ENCODE results near the gene ADAMTSL2.

The ADAMTSL2 gene

DNA sequence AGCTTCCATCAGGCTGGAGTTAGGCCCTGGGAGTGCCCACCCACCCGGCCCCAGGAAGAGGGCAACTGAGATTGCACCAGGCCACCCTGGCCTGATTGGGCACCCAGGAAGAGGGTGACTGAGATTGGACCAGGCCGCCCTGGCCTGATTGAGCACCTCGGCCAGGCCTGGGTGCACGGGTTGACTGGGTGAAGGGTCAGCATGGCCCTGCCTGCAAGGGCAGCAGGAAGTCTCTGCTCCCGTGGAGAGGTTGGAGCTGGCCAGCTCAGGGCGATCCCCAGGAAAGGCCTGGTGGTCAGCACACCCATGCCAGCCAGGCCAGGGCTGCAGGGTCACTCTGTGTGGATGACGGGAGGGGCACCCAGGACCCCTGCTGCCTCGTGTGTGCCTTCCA is 11.8 kb downstream of the ADAMTSL2 start:
- no peaks in the 10 kb centered on the region for H3K4me1 Mint-ChIP-seq
- H3K9me3 Mint-ChIP-seq: no peaks in the 10 kb centered on the region
- H3K27ac Mint-ChIP-seq: no peak overlapping the region
- ATAC-seq (no peak), DNase-seq (no peak)
- H3K4me3 Mint-ChIP-seq: no peak overlapping the region
- no peaks in the 10 kb centered on the region for H3K36me3 Mint-ChIP-seq (ENCODE audit: low read depth)
- H3K27me3 Mint-ChIP-seq: no peaks in the 10 kb centered on the region

GRCh38 chr9:133547116-133547515 is 12.6 kb downstream of the ADAMTSL2 start:
- peak overlapping the region; percentile 12 for H3K27ac Mint-ChIP-seq
- no peak overlapping the region for H3K4me3 Mint-ChIP-seq
- H3K36me3 Mint-ChIP-seq (ENCODE audit: low read depth): no peaks in the 10 kb centered on the region
- H3K4me1 Mint-ChIP-seq: no peaks in the 10 kb centered on the region
- no peaks in the 10 kb centered on the region for H3K9me3 Mint-ChIP-seq
- H3K27me3 Mint-ChIP-seq: no peaks in the 10 kb centered on the region
- no peak for ATAC-seq
- no peak for DNase-seq

GRCh38 chr9:133551446-133551845 is 16.9 kb downstream of the ADAMTSL2 start:
- ATAC-seq: no peak
- H3K4me3 Mint-ChIP-seq: no peak overlapping the region
- no peaks in the 10 kb centered on the region for H3K27me3 Mint-ChIP-seq
- no peak overlapping the region for H3K27ac Mint-ChIP-seq
- no peaks in the 10 kb centered on the region for H3K9me3 Mint-ChIP-seq
- DNase-seq: no peak
- no peaks in the 10 kb centered on the region for H3K4me1 Mint-ChIP-seq
- H3K36me3 Mint-ChIP-seq (ENCODE audit: low read depth): no peaks in the 10 kb centered on the region

DNA sequence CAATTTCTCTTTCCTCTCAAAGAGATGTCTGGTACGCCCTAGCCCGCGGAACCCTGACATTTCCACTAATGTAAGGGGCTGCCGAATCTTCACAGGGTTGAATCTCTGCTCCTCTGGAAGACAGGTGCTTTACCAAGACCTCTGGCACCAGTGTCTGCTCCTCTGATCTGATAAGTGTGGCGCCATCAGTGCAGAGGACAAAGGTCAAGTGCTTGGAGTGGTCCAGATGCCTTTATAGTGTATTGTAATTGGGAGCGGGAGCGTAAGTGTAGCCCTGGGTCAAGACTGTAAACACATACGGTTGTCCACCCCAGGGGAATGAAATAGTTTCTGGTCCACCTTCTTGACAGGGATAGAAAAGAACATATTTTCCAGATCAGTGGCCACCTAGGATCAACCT is 17.7 kb downstream of the ADAMTSL2 start:
- H3K4me3 Mint-ChIP-seq: no peak overlapping the region
- H3K27me3 Mint-ChIP-seq: no peaks in the 10 kb centered on the region
- DNase-seq (no peak), ATAC-seq (no peak)
- no peaks in the 10 kb centered on the region for H3K36me3 Mint-ChIP-seq (ENCODE audit: low read depth)
- no peaks in the 10 kb centered on the region for H3K9me3 Mint-ChIP-seq
- H3K27ac Mint-ChIP-seq: no peak overlapping the region
- no peaks in the 10 kb centered on the region for H3K4me1 Mint-ChIP-seq

- Mint-ChIP-seq H3K4me1 (peaks cover 8% of the 10 kb centered on the region), H3K9me3 (no peaks in the 10 kb centered on the region)
- no peak for ATAC-seq
These were observed 18.6 kb downstream of the ADAMTSL2 start for GRCh38 chr9:133553123-133553522.

GRCh38 chr9:133553973-133554713 is 19.6 kb downstream of the ADAMTSL2 start:
- no peaks in the 10 kb centered on the region for H3K36me3 Mint-ChIP-seq (ENCODE audit: low read depth)
- no peak for DNase-seq
- ATAC-seq: no peak
- peaks cover 5% of the 10 kb centered on the region for H3K27me3 Mint-ChIP-seq
- no peak overlapping the region for H3K4me3 Mint-ChIP-seq
- peaks cover 18% of the 10 kb centered on the region for H3K4me1 Mint-ChIP-seq
- H3K9me3 Mint-ChIP-seq: no peaks in the 10 kb centered on the region
- H3K27ac Mint-ChIP-seq: no peak overlapping the region

More at GRCh38 chr9:133553123-133553522, 18.6 kb downstream of the ADAMTSL2 start:
- Mint-ChIP-seq H3K27me3 (peaks cover 4% of the 10 kb centered on the region), H3K36me3 (ENCODE audit: low read depth) (no peaks in the 10 kb centered on the region), H3K4me3 (no peak overlapping the region), H3K27ac (no peak overlapping the region)
- DNase-seq: no peak

GRCh38 chr9:133554729-133555128 is 20.2 kb downstream of the ADAMTSL2 start:
- H3K36me3 Mint-ChIP-seq (ENCODE audit: low read depth): no peaks in the 10 kb centered on the region
- no peak for DNase-seq
- H3K27ac Mint-ChIP-seq: no peak overlapping the region
- H3K9me3 Mint-ChIP-seq: no peaks in the 10 kb centered on the region
- no peak for ATAC-seq
- H3K4me3 Mint-ChIP-seq: no peak overlapping the region
- H3K27me3 Mint-ChIP-seq: peaks cover 7% of the 10 kb centered on the region
- peaks cover 20% of the 10 kb centered on the region for H3K4me1 Mint-ChIP-seq

DNA sequence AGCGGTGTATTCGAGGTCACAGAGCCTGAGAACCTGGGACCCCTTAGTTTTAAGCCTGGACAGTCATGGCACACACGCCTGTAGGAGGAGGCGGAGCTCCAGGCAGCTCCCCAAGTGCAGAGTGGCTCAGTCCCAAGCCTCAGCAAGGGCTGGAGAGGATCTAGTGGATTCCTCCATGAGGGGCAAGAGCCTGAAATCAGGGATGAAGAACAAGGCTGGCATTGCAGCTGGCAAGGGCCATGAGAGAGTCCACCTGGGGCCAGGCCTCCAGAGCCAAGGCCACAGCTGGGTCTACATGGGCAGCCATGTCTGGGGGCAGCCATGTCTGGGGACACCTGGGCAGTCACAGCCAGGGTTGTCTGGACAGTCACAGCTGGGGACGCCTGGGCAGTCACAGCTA is 21.9 kb downstream of the ADAMTSL2 start:
- Mint-ChIP-seq H3K4me1 (peaks cover 22% of the 10 kb centered on the region), H3K27ac (no peak overlapping the region), H3K27me3 (peaks cover 9% of the 10 kb centered on the region), H3K36me3 (ENCODE audit: low read depth) (no peaks in the 10 kb centered on the region), H3K4me3 (no peak overlapping the region), H3K9me3 (no peaks in the 10 kb centered on the region)
- DNase-seq: no peak
- no peak for ATAC-seq

GRCh38 chr9:133557581-133557980 is 23.1 kb downstream of the ADAMTSL2 start:
- Mint-ChIP-seq H3K4me3 (no peak overlapping the region), H3K36me3 (ENCODE audit: low read depth) (no peaks in the 10 kb centered on the region), H3K27ac (no peak overlapping the region), H3K27me3 (peaks cover 9% of the 10 kb centered on the region), H3K9me3 (no peaks in the 10 kb centered on the region), H3K4me1 (peaks cover 22% of the 10 kb centered on the region)
- ATAC-seq (no peak), DNase-seq (no peak)

- Mint-ChIP-seq H3K36me3 (ENCODE audit: low read depth) (no peaks in the 10 kb centered on the region), H3K4me1 (peaks cover 28% of the 10 kb centered on the region), H3K9me3 (no peaks in the 10 kb centered on the region), H3K27ac (peak overlapping the region; percentile 79), H3K4me3 (no peak overlapping the region), H3K27me3 (peaks cover 9% of the 10 kb centered on the region)
- DNase-seq (peak; percentile 45), ATAC-seq (peak; percentile 62)
These were observed 24.0 kb downstream of the ADAMTSL2 start for GRCh38 chr9:133558191-133559126.

- ATAC-seq: no peak
- Mint-ChIP-seq H3K4me3 (no peak overlapping the region), H3K27me3 (peaks cover 9% of the 10 kb centered on the region)
These were observed 25.8 kb downstream of the ADAMTSL2 start for GRCh38 chr9:133560311-133560710.

GRCh38 chr9:133560944-133561343 is 26.4 kb downstream of the ADAMTSL2 start:
- Mint-ChIP-seq H3K27ac (no peak overlapping the region), H3K36me3 (ENCODE audit: low read depth) (no peaks in the 10 kb centered on the region), H3K4me1 (peaks cover 29% of the 10 kb centered on the region), H3K4me3 (no peak overlapping the region), H3K27me3 (peaks cover 9% of the 10 kb centered on the region), H3K9me3 (no peaks in the 10 kb centered on the region)
- DNase-seq (no peak), ATAC-seq (no peak)

More at GRCh38 chr9:133560311-133560710, 25.8 kb downstream of the ADAMTSL2 start:
- Mint-ChIP-seq H3K27ac (no peak overlapping the region), H3K9me3 (no peaks in the 10 kb centered on the region), H3K36me3 (ENCODE audit: low read depth) (no peaks in the 10 kb centered on the region), H3K4me1 (peaks cover 29% of the 10 kb centered on the region)
- no peak for DNase-seq

DNA sequence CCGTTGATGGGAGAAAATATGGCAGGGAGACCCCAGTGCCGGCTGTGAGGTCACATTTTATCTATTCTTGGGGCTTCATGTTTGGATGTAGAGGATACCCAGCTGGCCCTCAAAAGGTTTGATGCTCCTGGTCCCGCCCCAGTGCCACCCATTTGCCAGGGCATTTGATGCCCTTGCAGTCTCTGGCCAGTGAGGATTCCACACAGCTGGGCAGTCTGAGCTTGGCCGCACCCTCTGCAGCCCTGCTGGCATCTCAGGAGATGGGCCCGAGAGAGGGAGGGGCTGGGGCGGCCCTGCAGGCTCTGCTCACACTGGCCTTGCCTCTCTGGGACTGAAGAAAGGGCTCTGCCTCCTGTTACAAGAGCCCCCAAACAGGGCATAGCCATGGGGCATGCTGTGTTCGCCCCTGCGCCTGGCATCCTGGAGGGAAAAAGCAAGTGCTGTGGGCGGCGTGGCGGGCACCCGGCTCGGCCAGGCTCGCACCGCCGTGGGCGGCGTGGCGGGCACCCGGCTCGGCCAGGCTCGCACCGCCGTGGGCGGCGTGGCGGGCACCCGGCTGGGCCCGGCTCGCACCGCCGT is 27.6 kb downstream of the ADAMTSL2 start:
- peaks cover 9% of the 10 kb centered on the region for H3K27me3 Mint-ChIP-seq
- H3K36me3 Mint-ChIP-seq (ENCODE audit: low read depth): no peaks in the 10 kb centered on the region
- ATAC-seq (no peak), DNase-seq (no peak)
- H3K27ac Mint-ChIP-seq: no peak overlapping the region
- peaks cover 29% of the 10 kb centered on the region for H3K4me1 Mint-ChIP-seq
- no peaks in the 10 kb centered on the region for H3K9me3 Mint-ChIP-seq
- no peak overlapping the region for H3K4me3 Mint-ChIP-seq

- Mint-ChIP-seq H3K27me3 (peaks cover 9% of the 10 kb centered on the region), H3K9me3 (no peaks in the 10 kb centered on the region), H3K4me3 (no peak overlapping the region), H3K4me1 (peaks cover 25% of the 10 kb centered on the region), H3K36me3 (ENCODE audit: low read depth) (no peaks in the 10 kb centered on the region), H3K27ac (no peak overlapping the region)
- ATAC-seq: no peak
- no peak for DNase-seq
These were observed 28.2 kb downstream of the ADAMTSL2 start for GRCh38 chr9:133562611-133563290.
